GM19455 (cell line): ENCODE measurements around the gene NEO1.

ENCODE experiments used
- ATAC-seq: cut with Tn5 transposase; IDR thresholded peaks from one replicate; pipeline ENCODE4 v1.9.1; 2021; ENCODE audit not compliant: unreplicated experiment

Gene NEO1

GRCh38 chr15:73325191-73325861 lies 273.1 kb downstream of the NEO1 start:
- no peak for ATAC-seq

- ATAC-seq: no peak
These were observed 273.9 kb downstream of the NEO1 start for GRCh38 chr15:73326157-73326556.

GRCh38 chr15:73328149-73328820 lies 276.0 kb downstream of the NEO1 start:
- no peak for ATAC-seq

GRCh38 chr15:73328981-73329380 lies 276.7 kb downstream of the NEO1 start:
- ATAC-seq: no peak

- no peak for ATAC-seq
These were observed 277.4 kb downstream of the NEO1 start for GRCh38 chr15:73329501-73330200.

- no peak for ATAC-seq
These were observed 278.2 kb downstream of the NEO1 start for GRCh38 chr15:73330206-73331051.

- no peak for ATAC-seq
These were observed 279.2 kb downstream of the NEO1 start for GRCh38 chr15:73331501-73331900.

GRCh38 chr15:73331991-73332925 lies 280.0 kb downstream of the NEO1 start:
- no peak for ATAC-seq

GRCh38 chr15:73333001-73333400 lies 280.7 kb downstream of the NEO1 start:
- ATAC-seq: no peak

GRCh38 chr15:73334086-73334485 lies 281.8 kb downstream of the NEO1 start:
- ATAC-seq: no peak

GRCh38 chr15:73335026-73335425 lies 282.8 kb downstream of the NEO1 start:
- ATAC-seq: no peak

- no peak for ATAC-seq
These were observed 283.2 kb downstream of the NEO1 start for GRCh38 chr15:73335471-73335870.

GRCh38 chr15:73336756-73337155 lies 284.5 kb downstream of the NEO1 start:
- no peak for ATAC-seq

- ATAC-seq: no peak
These were observed 284.9 kb downstream of the NEO1 start for GRCh38 chr15:73337187-73337586.

- ATAC-seq: no peak
These were observed 285.8 kb downstream of the NEO1 start for GRCh38 chr15:73338058-73338457.

- ATAC-seq: no peak
These were observed 286.5 kb downstream of the NEO1 start for GRCh38 chr15:73338606-73339374.

- no peak for ATAC-seq
These were observed 288.4 kb downstream of the NEO1 start for GRCh38 chr15:73340502-73341192.

GRCh38 chr15:73341886-73342600 lies 289.8 kb downstream of the NEO1 start:
- no peak for ATAC-seq
